Neuron (in vitro differentiated cells): ENCODE data around the gene MAP3K7CL.

Source experiments
- H2AFZ ChIP-seq: one replicate; pipeline ENCODE4 v1.6.1; 2013; ENCODE audit warnings: low read depth, mild to moderate bottlenecking, inconsistent platforms, low read length, moderate library complexity
- H3K27me3 ChIP-seq: one replicate; pipeline ENCODE4 v1.6.1; 2013; ENCODE audit warnings: low read length; ENCODE audit not compliant: insufficient read depth
- H3K36me3 ChIP-seq: one replicate; pipeline ENCODE4 v1.6.1; 2013; ENCODE audit warnings: low read length; ENCODE audit not compliant: insufficient read depth
- H3K4me1 ChIP-seq: one replicate; pipeline ENCODE4 v1.6.1; 2013; ENCODE audit warnings: low read length; ENCODE audit not compliant: insufficient read depth
- H3K4me3 ChIP-seq: 2 replicates; pipeline ENCODE4 v1.5.1; 2013; ENCODE audit warnings: mild to moderate bottlenecking, low read length, moderate library complexity
- H3K9me3 ChIP-seq: one replicate; pipeline ENCODE4 v1.6.1; 2013; ENCODE audit warnings: low read length

MAP3K7CL gene

DNA sequence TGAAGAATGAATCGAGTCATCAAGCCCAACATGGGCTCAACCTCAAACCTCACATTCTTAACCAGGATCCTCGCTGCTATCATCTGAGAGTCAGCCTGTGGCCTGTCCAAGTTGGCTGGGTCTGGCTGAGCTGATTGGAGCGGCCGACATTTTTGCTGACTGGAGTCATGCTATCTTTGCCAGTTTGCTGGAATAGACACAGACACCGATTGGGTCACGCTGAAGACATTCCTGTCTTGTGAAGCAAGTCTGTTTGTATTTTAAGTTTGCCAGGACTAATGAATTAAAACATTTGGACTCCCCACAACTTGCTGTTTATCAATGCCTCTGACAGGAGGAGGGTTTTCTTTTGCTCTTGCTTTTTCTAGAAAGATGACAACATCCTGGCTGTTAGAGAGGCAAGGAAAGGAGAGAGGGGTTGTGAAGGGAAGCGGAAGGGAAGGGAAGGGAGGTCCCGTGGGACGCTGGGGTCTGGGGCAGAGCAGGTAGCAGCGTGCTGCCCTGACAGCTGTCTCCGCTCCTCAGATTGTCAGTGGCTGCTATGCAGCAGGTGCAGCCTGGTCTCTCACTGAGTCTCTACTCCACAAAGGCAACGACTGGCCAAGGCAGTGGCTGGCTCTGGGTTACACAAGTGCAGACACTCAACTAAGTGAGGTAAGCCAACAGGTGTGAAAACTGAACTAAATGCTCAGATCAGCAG, at the start of gene MAP3K7CL:
TSS of gene MAP3K7CL (plus strand) at position 375 of the 700 bp plus-strand sequence. CDS start 2,701 bp downstream, outside the sequence.
- no peaks in the 10 kb centered on the region for H3K9me3 ChIP-seq
- no peaks in the 10 kb centered on the region for H3K36me3 ChIP-seq
- peaks cover 5% of the 10 kb centered on the region for H3K4me1 ChIP-seq
- no peak within 1 kb of the TSS for H2AFZ ChIP-seq
- H3K27me3 ChIP-seq, result no peaks in the 10 kb centered on the region
- H3K4me3 ChIP-seq, result no peak within 1 kb of the TSS

GRCh38 chr21:29082046-29082815, 48.2 kb upstream of the MAP3K7CL start:
- H3K27me3 ChIP-seq, result peaks cover 3% of the 10 kb centered on the region
- no peak overlapping the region for H2AFZ ChIP-seq
- peaks cover 21% of the 10 kb centered on the region for H3K4me1 ChIP-seq
- no peaks in the 10 kb centered on the region for H3K36me3 ChIP-seq
- H3K9me3 ChIP-seq, result no peaks in the 10 kb centered on the region
- no peak overlapping the region for H3K4me3 ChIP-seq

GRCh38 chr21:29083306-29083705, 47.1 kb upstream of the MAP3K7CL start:
- Histone ChIP-seq H3K9me3 (no peaks in the 10 kb centered on the region), H3K4me3 (no peak overlapping the region), H2AFZ (no peak overlapping the region), H3K27me3 (peaks cover 3% of the 10 kb centered on the region), H3K4me1 (peaks cover 21% of the 10 kb centered on the region), H3K36me3 (no peaks in the 10 kb centered on the region)

DNA sequence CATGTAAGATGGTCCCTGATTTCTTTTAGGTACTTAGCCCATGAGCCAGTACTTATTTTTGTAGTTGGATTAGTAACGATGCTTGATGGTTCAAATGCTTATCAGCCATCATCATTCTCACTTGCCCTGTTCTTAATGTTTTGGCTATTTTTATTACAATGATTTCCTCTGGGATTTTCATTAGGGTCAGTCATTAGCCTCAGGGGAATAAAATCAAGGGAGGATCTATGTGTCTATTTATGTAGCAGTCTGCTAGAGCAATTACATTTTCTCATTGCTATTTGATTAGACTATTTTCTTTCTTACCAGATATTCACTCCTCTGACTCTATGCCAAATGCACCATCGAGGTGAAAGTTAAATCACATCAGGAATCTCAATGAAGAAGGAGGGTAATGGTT, 46.1 kb upstream of the MAP3K7CL start:
- no peaks in the 10 kb centered on the region for H3K36me3 ChIP-seq
- H3K4me3 ChIP-seq, result no peak overlapping the region
- H3K4me1 ChIP-seq, result peaks cover 11% of the 10 kb centered on the region
- no peaks in the 10 kb centered on the region for H3K9me3 ChIP-seq
- no peak overlapping the region for H2AFZ ChIP-seq
- peaks cover 3% of the 10 kb centered on the region for H3K27me3 ChIP-seq

GRCh38 chr21:29085106-29085752, 45.2 kb upstream of the MAP3K7CL start:
- H3K27me3 ChIP-seq, result peaks cover 3% of the 10 kb centered on the region
- no peaks in the 10 kb centered on the region for H3K36me3 ChIP-seq
- no peaks in the 10 kb centered on the region for H3K9me3 ChIP-seq
- no peak overlapping the region for H2AFZ ChIP-seq
- H3K4me3 ChIP-seq, result no peak overlapping the region
- H3K4me1 ChIP-seq, result peaks cover 2% of the 10 kb centered on the region

- no peak overlapping the region for H3K4me3 ChIP-seq
- H3K4me1 ChIP-seq, result no peaks in the 10 kb centered on the region
- H2AFZ ChIP-seq, result no peak overlapping the region
- no peaks in the 10 kb centered on the region for H3K36me3 ChIP-seq
- H3K9me3 ChIP-seq, result no peaks in the 10 kb centered on the region
- H3K27me3 ChIP-seq, result peaks cover 3% of the 10 kb centered on the region
Measured at GRCh38 chr21:29091033-29091432, 39.4 kb upstream of the MAP3K7CL start.

- no peak overlapping the region for H3K4me3 ChIP-seq
- no peak overlapping the region for H2AFZ ChIP-seq
- H3K4me1 ChIP-seq, result no peaks in the 10 kb centered on the region
- no peaks in the 10 kb centered on the region for H3K9me3 ChIP-seq
- no peaks in the 10 kb centered on the region for H3K36me3 ChIP-seq
- no peaks in the 10 kb centered on the region for H3K27me3 ChIP-seq
Measured at GRCh38 chr21:29092102-29092959, 38.1 kb upstream of the MAP3K7CL start.

- Histone ChIP-seq H3K36me3 (no peaks in the 10 kb centered on the region), H3K4me1 (peaks cover 2% of the 10 kb centered on the region), H3K9me3 (no peaks in the 10 kb centered on the region), H2AFZ (no peak overlapping the region), H3K4me3 (no peak overlapping the region), H3K27me3 (no peaks in the 10 kb centered on the region)
Measured at GRCh38 chr21:29096218-29097015, 34.0 kb upstream of the MAP3K7CL start.

GRCh38 chr21:29098156-29098555, 32.3 kb upstream of the MAP3K7CL start:
- Histone ChIP-seq H3K9me3 (no peaks in the 10 kb centered on the region), H3K4me3 (no peak overlapping the region), H3K4me1 (peaks cover 2% of the 10 kb centered on the region), H3K36me3 (no peaks in the 10 kb centered on the region), H3K27me3 (no peaks in the 10 kb centered on the region), H2AFZ (no peak overlapping the region)

DNA sequence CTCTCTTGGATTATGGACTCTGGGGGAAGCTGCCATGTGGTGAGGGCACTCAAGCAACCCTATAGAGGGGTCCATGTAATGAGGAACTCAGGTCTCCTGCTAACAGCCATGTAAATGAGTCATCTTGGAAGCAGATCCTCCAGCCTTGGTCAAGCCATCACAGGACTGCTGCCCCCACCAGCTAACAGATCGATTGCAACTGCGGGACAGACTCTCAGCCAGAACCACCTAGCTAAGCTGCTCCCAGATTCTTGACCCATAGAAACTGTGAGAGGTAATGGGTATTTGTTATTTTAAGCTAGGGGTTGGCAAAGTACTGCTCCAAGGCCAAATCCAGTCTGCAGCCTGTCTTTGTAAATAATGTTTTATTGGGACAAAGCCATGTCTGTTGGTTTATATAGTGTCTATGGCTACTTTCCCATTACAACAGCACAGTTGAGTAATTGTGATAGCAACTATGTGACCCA, 27.6 kb upstream of the MAP3K7CL start:
- H3K9me3 ChIP-seq, result no peaks in the 10 kb centered on the region
- no peak overlapping the region for H3K4me3 ChIP-seq
- no peak overlapping the region for H2AFZ ChIP-seq
- H3K27me3 ChIP-seq, result no peaks in the 10 kb centered on the region
- H3K36me3 ChIP-seq, result no peaks in the 10 kb centered on the region
- H3K4me1 ChIP-seq, result peaks cover 2% of the 10 kb centered on the region

- Histone ChIP-seq H3K4me1 (no peaks in the 10 kb centered on the region), H3K36me3 (no peaks in the 10 kb centered on the region), H3K4me3 (no peak overlapping the region), H3K9me3 (no peaks in the 10 kb centered on the region), H2AFZ (peak overlapping the region; percentile 48), H3K27me3 (no peaks in the 10 kb centered on the region)
Measured at GRCh38 chr21:29104239-29104708, 26.2 kb upstream of the MAP3K7CL start.

DNA sequence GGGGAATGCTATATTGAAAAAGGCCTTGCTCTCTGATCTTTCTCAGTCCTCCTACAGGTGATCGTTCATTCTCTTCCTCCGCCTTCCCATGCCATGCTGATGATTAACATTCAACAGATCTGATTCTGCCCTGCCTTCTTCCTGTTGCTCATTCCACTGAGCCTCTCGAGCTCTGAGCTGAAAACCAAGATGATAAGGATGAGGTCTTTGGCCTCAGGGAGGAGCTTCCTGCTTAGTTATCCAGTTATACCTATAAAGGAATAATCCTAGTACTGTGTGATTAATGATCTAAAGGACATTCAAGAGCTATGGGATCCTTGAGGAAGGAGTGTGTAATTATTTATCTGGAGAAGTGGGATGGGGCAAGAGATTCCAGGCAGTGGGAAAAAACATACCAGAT, 25.2 kb upstream of the MAP3K7CL start:
- Histone ChIP-seq H3K36me3 (no peaks in the 10 kb centered on the region), H3K9me3 (no peaks in the 10 kb centered on the region), H3K4me1 (no peaks in the 10 kb centered on the region), H3K27me3 (no peaks in the 10 kb centered on the region), H2AFZ (no peak overlapping the region), H3K4me3 (no peak overlapping the region)
